Measurements from ENCODE around the gene BCAS1.

Gene BCAS1

GRCh38 chr20:54103067-54103761 is 32.8 kb upstream of the BCAS1 start:
- DNase-seq (ENCODE audit: low read depth): no peak

- DNase-seq (ENCODE audit: low read depth): no peak
Measured at GRCh38 chr20:54102543-54102942, 32.1 kb upstream of the BCAS1 start.

GRCh38 chr20:54100563-54100962 is 30.2 kb upstream of the BCAS1 start:
- no peak for DNase-seq (ENCODE audit: low read depth)

DNA sequence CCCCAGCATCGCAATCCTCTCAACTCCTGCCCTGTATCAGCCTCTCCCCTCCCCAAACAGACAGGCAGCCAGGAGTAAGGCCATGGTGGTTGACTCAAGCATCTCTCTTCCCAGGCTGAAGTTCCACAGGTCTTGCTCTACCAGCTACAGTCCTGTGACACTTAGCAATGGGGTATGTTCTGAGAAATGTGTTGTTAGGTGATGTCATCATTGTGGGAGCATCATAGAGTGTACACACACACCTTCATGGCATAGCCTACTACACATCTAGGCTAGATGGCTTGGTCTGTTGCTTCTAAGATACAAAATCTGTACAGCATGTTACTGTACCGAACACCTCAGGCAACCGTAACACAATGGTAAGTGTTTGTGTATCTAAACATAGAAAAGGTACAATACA is 29.5 kb upstream of the BCAS1 start:
- no peak for DNase-seq (ENCODE audit: low read depth)

DNA sequence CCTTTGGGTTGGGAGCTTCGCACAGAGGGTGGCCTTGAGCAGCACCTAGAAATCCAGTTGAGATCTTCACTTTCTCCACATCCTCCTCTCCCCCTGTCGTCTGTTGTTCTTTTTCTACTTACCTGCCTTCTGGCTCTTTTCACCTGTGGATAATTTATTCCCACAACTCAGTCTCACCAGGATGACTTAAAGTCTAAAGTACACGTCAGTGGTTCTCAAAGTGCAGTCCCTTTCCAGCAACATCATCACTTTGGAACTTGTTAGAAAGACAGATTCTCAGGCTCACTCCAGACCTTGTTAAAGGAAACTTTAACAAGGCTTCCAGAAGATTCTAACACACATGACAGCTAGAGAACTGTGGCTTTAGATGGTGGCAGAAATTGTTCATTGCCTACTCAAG is 27.7 kb upstream of the BCAS1 start:
- DNase-seq (ENCODE audit: low read depth): no peak

DNA sequence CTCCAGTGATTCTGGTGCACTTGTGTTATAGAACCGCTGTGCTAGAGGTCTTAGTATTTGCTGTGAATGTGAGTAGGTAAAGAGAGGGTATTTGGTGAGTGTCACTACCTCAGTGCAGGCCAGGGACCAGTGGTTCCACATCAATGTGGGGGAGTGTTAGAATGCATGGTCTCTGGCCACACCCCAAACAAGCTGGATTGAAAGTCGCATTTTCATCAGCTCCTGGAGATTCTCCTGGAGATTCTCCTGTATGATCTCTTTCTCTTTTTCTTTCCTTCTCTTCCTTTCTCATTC is 26.8 kb upstream of the BCAS1 start:
- DNase-seq (ENCODE audit: low read depth): no peak

DNA sequence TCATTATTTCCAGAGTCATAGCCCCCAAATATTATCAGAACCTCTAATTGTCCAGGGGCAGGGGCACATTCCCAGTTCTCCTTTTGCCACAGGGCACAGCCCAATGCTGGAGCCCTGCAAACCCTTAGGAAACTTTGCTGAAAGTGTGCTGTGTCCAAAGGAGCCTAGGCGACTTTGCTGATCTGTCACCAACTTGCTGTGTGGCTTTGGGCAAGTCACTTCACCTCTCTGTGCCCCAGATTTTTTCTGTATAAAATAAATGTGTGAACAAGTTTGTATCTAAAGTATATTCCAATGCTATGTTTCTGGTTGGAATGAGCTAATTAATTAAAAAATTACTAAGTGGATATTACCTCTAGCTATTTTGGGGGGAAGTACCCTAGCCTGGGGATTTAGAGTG is 25.4 kb upstream of the BCAS1 start:
- DNase-seq (ENCODE audit: low read depth): no peak

- no peak for DNase-seq (ENCODE audit: low read depth)
Measured at GRCh38 chr20:54094268-54094580, 23.8 kb upstream of the BCAS1 start.

DNA sequence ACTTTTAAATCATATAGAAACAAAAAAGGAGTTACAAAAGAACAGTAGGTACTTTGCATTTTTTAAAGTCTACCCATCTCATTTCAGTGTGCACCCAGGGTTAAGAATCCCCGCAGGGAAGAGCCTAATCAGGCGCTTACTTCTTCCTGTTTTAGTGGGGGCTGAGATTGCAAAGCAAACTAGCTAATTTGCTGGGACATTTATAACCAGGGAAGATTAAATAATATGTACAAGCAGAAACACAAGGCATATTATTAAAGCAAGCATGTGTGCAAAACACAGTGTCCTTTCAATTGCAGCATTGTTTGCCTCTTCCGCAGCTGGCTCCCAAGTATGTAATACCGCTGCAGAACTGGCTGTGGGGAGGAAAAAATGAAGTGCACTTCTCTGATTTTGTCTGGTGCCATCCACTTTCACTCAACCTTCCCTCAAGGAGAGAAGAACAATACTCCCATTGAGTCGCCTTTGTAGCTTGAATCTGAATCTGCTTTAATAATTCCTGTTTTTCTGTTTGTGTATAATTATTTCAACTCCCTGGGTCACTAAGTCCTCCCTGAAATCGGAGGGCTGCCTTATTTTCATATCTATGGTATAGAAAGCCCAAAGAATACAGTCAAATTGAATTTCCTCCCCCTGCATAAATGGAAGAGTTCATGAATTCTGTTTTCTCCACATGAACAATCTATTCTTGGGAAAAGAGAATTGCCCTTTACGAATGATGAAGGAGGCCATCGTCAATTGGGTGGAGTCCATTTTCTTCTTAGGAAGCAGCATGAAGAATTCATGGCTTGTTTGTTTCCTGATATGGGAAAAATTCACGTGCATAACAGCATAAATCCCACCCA is 23.3 kb upstream of the BCAS1 start:
- no peak for DNase-seq (ENCODE audit: low read depth)

DNA sequence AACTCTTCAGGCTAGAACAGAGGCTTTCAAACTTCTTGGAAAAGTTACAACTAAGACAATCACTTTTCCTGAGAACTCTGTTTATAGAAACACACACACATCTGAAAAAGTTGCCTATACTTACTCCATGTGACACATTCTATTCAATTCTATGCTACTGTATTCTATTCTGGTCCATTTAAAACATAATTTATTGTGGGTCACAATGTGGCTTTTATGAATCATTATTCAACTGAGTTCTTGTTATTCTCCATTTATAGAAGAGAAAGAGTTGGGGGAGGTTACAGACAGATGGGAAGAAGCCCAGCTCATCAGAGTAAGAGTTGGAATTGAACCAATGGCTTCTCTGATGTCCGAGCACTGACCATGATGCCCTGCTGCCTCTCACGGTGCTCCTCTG is 21.6 kb upstream of the BCAS1 start:
- no peak for DNase-seq (ENCODE audit: low read depth)

- DNase-seq (ENCODE audit: low read depth): no peak
Measured at GRCh38 chr20:54091120-54091480, 20.7 kb upstream of the BCAS1 start.

DNA sequence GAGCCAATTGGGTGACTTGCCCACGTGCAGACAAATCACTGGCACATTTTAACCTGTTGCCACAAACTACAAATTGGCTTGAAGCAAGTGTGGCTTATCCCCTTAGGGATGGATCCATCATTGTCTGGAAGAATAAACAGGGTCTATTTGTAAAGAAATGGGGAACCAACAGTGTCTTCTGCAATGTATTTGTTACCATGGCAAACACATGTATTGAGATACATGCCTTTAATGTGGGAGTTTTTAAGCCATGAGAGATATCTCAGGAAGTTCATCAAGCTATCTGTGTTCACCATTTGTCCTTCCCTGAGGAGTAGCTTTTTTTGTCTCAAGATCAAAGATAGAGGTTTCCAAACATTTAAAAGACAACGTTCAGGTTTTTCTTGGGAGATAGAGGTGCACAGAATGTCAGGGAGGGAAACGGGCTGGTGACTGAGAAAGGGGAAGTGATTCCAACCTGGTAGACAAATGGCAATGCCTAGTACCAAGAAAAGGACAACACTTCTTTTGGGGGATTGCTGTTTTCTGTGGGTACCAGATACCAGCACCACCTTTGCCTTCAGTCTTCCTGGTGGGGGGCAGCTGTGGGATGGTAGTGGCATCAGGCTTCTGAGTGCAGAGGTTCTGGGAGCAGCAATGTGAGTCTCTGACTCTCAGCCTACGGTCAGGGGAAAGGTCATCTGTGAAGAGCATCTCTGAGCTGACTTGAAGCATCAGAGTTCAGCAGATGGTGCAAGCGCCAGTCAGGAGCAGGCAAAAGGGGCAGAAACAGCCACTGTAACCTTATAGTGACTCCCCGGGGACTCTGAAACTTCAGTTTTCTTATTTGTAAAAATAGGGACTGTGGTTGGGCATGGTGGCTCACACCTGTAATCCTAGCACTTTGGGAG is 20.1 kb upstream of the BCAS1 start:
- no peak for DNase-seq (ENCODE audit: low read depth)

DNA sequence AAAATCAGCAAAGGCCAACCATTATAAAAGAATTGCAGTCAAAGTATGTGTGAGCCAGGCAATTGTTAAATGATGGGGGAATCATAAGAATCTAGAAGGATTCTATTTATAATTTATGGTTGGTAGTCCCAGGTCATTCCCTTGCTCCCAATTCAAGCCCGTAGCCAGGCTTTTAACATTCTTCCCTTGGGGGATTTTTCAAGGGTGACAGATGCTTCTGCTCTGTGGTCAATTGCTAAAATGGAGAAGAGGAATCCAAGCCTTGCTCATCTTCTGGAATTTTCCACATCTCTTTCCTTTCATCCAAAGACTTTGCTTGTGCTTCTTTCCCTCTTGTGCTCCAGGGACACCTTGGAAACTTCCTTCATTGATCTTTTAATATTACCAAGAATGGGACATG is 18.0 kb upstream of the BCAS1 start:
- DNase-seq (ENCODE audit: low read depth): peak; percentile 31

DNA sequence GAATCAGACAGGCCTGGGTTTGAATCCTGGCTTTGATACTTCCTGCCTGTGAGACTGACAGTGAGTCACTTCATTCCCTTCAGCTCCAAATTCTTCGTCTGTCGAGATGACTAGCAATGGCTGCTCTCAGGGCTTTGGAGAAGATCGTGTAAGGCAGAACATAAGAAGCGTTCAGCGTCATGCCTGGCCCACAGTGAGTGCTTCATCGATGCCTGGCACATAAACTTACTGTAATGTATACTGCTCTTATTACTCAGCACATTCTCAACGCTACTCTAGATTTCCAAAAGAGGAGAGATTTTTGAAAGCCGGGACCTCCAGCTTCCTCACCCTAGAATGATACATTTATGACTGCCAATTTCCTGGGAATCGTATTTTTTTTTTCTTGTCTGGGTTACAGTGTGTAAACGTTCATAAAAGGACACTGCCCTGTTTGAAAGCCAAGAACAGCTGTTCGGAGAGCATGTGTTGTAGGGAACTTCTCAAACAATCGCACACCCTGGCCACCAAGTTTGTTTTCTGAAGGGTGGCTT is 16.2 kb upstream of the BCAS1 start:
- peak; percentile 53 for DNase-seq (ENCODE audit: low read depth)

DNA sequence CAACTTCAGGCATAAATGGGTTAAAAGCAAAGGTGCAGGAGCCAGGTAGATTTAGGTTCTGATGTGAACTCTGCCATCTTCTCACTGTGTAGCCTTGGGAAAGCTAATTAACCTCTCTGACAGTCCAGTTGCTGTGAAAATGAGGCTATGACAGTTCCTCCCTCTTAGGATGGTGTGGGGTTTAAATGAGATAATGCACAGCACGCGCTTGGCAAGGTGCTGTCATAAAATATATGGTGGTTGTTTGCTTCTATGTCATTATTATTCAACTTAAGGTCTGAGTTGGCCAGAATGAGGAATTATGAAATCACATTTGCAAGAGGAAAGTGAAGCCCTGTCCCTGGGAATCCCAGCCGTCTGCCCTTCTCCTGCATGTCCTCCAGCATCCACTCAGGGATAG is 15.5 kb upstream of the BCAS1 start:
- no peak for DNase-seq (ENCODE audit: low read depth)

- no peak for DNase-seq (ENCODE audit: low read depth)
Measured at GRCh38 chr20:54085425-54085824, 15.0 kb upstream of the BCAS1 start.

GRCh38 chr20:54084727-54085388 is 14.5 kb upstream of the BCAS1 start:
- DNase-seq (ENCODE audit: low read depth): peak; percentile 23

DNA sequence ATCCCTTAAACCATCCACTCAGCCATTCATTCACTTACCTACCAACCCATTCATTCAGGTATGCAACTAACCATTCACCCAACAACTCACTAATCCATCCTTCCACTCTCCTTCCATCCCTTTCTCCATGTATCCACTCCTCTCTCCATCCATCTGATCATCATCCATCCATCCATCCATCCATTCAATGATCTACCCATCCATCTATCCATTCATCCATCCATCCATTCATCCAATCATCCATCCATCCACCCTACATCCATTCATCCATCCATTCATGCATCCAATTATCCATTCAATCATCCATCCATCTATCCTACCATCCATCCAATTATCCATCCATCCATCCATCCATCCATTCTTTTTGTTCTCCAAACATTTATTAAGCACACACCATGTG is 13.8 kb upstream of the BCAS1 start:
- no peak for DNase-seq (ENCODE audit: low read depth)

DNA sequence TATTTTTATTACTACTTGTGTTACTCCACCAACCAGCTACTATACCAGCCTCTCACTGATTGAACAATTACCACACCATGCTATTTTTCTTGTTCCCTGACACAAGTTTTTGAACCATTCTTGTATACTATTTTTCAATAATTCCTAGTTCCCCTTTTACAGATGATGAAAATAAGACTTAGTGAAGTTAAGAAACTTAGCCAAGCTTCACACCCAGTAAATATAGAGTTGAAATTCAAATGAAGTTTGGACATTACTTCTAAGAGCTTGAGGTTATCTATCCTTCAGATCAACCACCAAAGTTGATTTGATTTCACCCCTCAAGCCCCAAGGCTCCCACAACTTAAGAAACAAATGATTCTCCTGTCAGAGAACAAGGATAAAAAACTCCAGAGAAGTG is 13.1 kb upstream of the BCAS1 start:
- no peak for DNase-seq (ENCODE audit: low read depth)

DNA sequence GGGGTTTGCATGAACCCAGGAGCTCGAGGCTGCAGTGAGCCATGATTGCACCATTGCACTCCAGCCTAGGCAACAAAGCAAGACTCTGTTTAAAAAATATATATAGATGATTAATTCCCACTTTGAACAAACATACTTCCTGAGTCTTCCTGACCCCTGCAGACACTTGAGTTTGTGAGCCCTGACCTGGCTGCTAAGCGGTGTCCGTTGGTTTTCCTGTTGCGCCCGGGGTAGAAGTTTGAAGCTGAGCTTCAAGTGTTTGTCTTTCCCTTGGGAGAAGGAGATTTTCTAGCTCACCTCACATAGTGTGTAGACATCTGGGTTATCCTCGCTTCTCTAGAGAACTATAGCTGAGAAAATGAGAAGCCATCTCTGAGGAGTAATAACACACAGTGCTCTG is 11.7 kb upstream of the BCAS1 start:
- no peak for DNase-seq (ENCODE audit: low read depth)

- DNase-seq (ENCODE audit: low read depth): no peak
Measured at GRCh38 chr20:54079652-54080051, 9.3 kb upstream of the BCAS1 start.

- no peak for DNase-seq (ENCODE audit: low read depth)
Measured at GRCh38 chr20:54078296-54078984, 8.0 kb upstream of the BCAS1 start.

Data from GM04503 (cell line).